Measurements from ENCODE around the gene MTHFD1L.
"Not testable (repeated sequence)": the region's sequence is repeated elsewhere in the genome, so short reads cannot be mapped to it uniquely, and the experiment has no call there.

GRCh38 chr6:151036211-151036721 is 170.8 kb downstream of the MTHFD1L start:
- not testable (repeated sequence) for TF ChIP-seq CTCF, POLR2A (IDR thresholded peaks at IDR 0.05)
